Astrocyte (in vitro differentiated cells and primary cell): Measurements from ENCODE around the gene BAHCC1. TPM values are rescaled to one million over a fixed set of nuclear protein-coding genes. Genes with fewer than 3 reads are reported as not detected.

Experiments used
- DNase-seq: peaks from one replicate; pipeline ENCODE4 v3.0.0-alpha.2; 2010; ENCODE audit warnings: low read depth
- FAIRE-seq: peaks from 2 replicates; lab custom pipeline; 2011; peaks lifted over from hg19 to GRCh38; lab: Jason Lieb, UNC
- H2AFZ ChIP-seq: 2 replicates; pipeline ENCODE4 v1.6.0; 2012; ENCODE audit warnings: low read depth, low read length, inconsistent platforms
- H3K27ac ChIP-seq: 2 replicates; pipeline ENCODE4 v1.5.1; 2011; ENCODE audit warnings: low read depth, low read length, inconsistent platforms
- H3K27me3 ChIP-seq: 2 replicates; pipeline ENCODE4 v1.6.0; 2011; ENCODE audit warnings: low read length, inconsistent platforms; ENCODE audit not compliant: insufficient read depth
- H3K36me3 ChIP-seq: 2 replicates; pipeline ENCODE4 v1.5.1; 2011; ENCODE audit warnings: low read length, inconsistent platforms; ENCODE audit not compliant: insufficient read depth
- H3K4me1 ChIP-seq: 2 replicates; pipeline ENCODE4 v1.5.1; 2011; ENCODE audit warnings: low read length, inconsistent platforms; ENCODE audit not compliant: insufficient read depth
- H3K4me2 ChIP-seq: 2 replicates; pipeline ENCODE4 v1.6.0; 2012; ENCODE audit warnings: low read length, inconsistent platforms
- H3K4me3 ChIP-seq: 2 replicates; pipeline ENCODE4 v1.5.1; 2011; ENCODE audit warnings: low read depth, mild to moderate bottlenecking, low read length, inconsistent platforms; ENCODE audit not compliant: insufficient read depth
- H3K79me2 ChIP-seq: 2 replicates; pipeline ENCODE4 v1.6.0; 2012; ENCODE audit warnings: mild to moderate bottlenecking, low read length, inconsistent platforms; ENCODE audit not compliant: insufficient read depth
- H3K9ac ChIP-seq: 2 replicates; pipeline ENCODE4 v1.6.0; 2012; ENCODE audit warnings: mild to moderate bottlenecking, low read length, inconsistent platforms
- H3K9me3 ChIP-seq: 2 replicates; pipeline ENCODE4 v1.5.1; 2012; ENCODE audit warnings: low read depth, mild to moderate bottlenecking, low read length, inconsistent platforms; ENCODE audit not compliant: insufficient read depth
- H4K20me1 ChIP-seq: 2 replicates; pipeline ENCODE4 v1.6.0; 2012; ENCODE audit warnings: low read length, inconsistent platforms; ENCODE audit not compliant: insufficient read depth
- H3K27ac Mint-ChIP-seq: one replicate; pipeline ENCODE4 v1.8.0; 2021; ENCODE audit warnings: mild to moderate bottlenecking, mixed read lengths; ENCODE audit not compliant: unreplicated experiment
- H3K27me3 Mint-ChIP-seq: one replicate; pipeline ENCODE4 v1.8.0; 2021; ENCODE audit warnings: low read depth, mixed read lengths; ENCODE audit not compliant: unreplicated experiment
- H3K36me3 Mint-ChIP-seq: one replicate; pipeline ENCODE4 v1.8.0; 2021; ENCODE audit warnings: low read depth, mixed read lengths; ENCODE audit not compliant: unreplicated experiment
- H3K4me1 Mint-ChIP-seq: one replicate; pipeline ENCODE4 v1.8.0; 2021; ENCODE audit warnings: low read depth, mixed read lengths; ENCODE audit not compliant: unreplicated experiment
- H3K4me3 Mint-ChIP-seq: one replicate; pipeline ENCODE4 v1.8.0; 2021; ENCODE audit warnings: mild to moderate bottlenecking, moderate library complexity, mixed read lengths; ENCODE audit not compliant: unreplicated experiment
- H3K9me3 Mint-ChIP-seq: one replicate; pipeline ENCODE4 v1.8.0; 2021; ENCODE audit warnings: mild to moderate bottlenecking, mixed read lengths; ENCODE audit not compliant: unreplicated experiment
- CTCF ChIP-seq: IDR thresholded peaks from 2 replicates; pipeline ENCODE4 v1.5.1; 2011; ENCODE audit warnings: low read depth, mild to moderate bottlenecking, inconsistent platforms, low read length, moderate library complexity; ENCODE audit not compliant: insufficient read depth
- EZH2 ChIP-seq: IDR thresholded peaks from 2 replicates; pipeline ENCODE4 v1.6.1; 2012; ENCODE audit warnings: mild to moderate bottlenecking, low read length, inconsistent platforms; ENCODE audit not compliant: insufficient read depth
- total RNA-seq: library from RNA; stranded (reverse); gene quantifications from 2 replicates; pipeline ENCODE4 v1.2.1, GENCODE V29; 2021

The BAHCC1 gene
- total RNA-seq, 1 donor from 2014 or later: 18.5 TPM

GRCh38 chr17:81509972-81510784 lies 114.9 kb downstream of the BAHCC1 start:
- H3K27me3 ChIP-seq: no peaks in the 10 kb centered on the region
- no peak for TF ChIP-seq EZH2
- no peak for TF ChIP-seq CTCF
- peak overlapping the region; percentile 98 for H3K4me2 ChIP-seq
- H3K27ac ChIP-seq: peak overlapping the region; percentile 0
- H2AFZ ChIP-seq: no peak overlapping the region
- no peak for FAIRE-seq
- Mint-ChIP-seq H3K9me3 (no peaks in the 10 kb centered on the region), H3K4me1 (peaks cover 2% of the 10 kb centered on the region), H3K36me3 (peaks cover 40% of the 10 kb centered on the region), H3K27me3 (no peaks in the 10 kb centered on the region), H3K4me3 (peak overlapping the region; percentile 95), H3K27ac (peak overlapping the region; percentile 95)
- DNase-seq: no peak
- H3K4me1 ChIP-seq: peaks cover 13% of the 10 kb centered on the region
- peak overlapping the region; percentile 88 for H3K9ac ChIP-seq
- H3K4me3 ChIP-seq: peak overlapping the region; percentile 98
- H3K79me2 ChIP-seq: peaks cover 61% of the 10 kb centered on the region
- peaks cover 31% of the 10 kb centered on the region for H3K36me3 ChIP-seq
- H3K9me3 ChIP-seq: no peaks in the 10 kb centered on the region
- H4K20me1 ChIP-seq: peaks cover 52% of the 10 kb centered on the region

DNA sequence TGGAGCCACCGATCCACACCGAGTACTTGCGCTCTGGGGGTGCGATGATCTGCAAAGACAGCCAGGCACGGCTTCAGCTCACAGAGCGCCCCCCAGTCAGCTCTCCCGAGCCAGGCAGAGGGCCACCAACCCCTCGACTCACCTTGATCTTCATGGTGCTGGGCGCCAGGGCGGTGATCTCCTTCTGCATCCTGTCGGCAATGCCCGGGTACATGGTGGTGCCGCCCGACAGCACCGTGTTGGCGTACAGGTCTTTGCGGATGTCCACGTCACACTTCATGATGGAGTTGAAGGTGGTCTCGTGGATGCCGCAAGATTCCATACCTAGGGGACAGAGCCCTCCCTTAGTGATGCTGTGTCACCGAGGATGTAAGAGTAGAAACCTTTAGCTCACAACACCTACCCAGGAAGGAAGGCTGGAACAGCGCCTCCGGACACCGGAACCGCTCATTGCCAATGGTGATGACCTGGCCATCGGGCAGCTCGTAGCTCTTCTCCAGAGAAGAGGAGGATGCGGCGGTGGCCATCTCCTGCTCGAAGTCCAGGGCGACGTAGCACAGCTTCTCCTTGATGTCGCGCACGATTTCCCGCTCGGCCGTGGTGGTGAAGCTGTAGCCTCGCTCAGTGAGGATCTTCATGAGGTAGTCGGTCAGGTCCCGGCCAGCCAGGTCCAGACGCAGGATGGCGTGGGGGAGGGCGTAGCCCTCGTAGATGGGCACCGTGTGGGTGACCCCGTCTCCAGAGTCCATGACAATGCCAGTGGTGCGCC lies 115.7 kb downstream of the BAHCC1 start:
- H3K4me2 ChIP-seq: peak overlapping the region; percentile 98
- Mint-ChIP-seq H3K36me3 (peaks cover 40% of the 10 kb centered on the region), H3K9me3 (no peaks in the 10 kb centered on the region), H3K4me1 (peaks cover 2% of the 10 kb centered on the region), H3K4me3 (peak overlapping the region; percentile 95), H3K27ac (peak overlapping the region; percentile 90), H3K27me3 (no peaks in the 10 kb centered on the region)
- H3K79me2 ChIP-seq: peaks cover 69% of the 10 kb centered on the region
- no peak for DNase-seq
- H3K27ac ChIP-seq: peak overlapping the region; percentile 50
- H3K36me3 ChIP-seq: peaks cover 31% of the 10 kb centered on the region
- no peak overlapping the region for H2AFZ ChIP-seq
- peaks cover 13% of the 10 kb centered on the region for H3K4me1 ChIP-seq
- peak overlapping the region; percentile 98 for H3K4me3 ChIP-seq
- peaks cover 53% of the 10 kb centered on the region for H4K20me1 ChIP-seq
- no peaks in the 10 kb centered on the region for H3K9me3 ChIP-seq
- H3K27me3 ChIP-seq: no peaks in the 10 kb centered on the region
- H3K9ac ChIP-seq: peak overlapping the region; percentile 88
- TF ChIP-seq EZH2 (no peak), CTCF (no peak)
- FAIRE-seq: no peak
